Gastrocnemius medialis (tissue), 4 donors: Measurements from ENCODE around the gene SLC24A4.

Experiments
- CTCF ChIP-seq, 5 experiments: fragments of 450-650 bp in 3 of 5; fragments of 200-600 bp in 2 of 5; sonication (generic) in 2 of 5; IDR thresholded peaks in 4 of 5; conservative IDR thresholded peaks in 1 of 5; 1 replicate in 4 of 5; 2 replicates in 1 of 5; pipeline ENCODE4 v1.5.1; 2016 to 2019; ENCODE audit warnings: antibody characterized with exemption in 5 of 5, mild to moderate bottlenecking in 3 of 5, moderate library complexity in 3 of 5
- POLR2A ChIP-seq, 2 donors: fragments of 450-650 bp; IDR thresholded peaks; one replicate each; pipeline ENCODE4 v1.6.1; 2017; ENCODE audit warnings: antibody characterized with exemption in 2 of 2, mild to moderate bottlenecking in 2 of 2, moderate library complexity in 2 of 2

- TF ChIP-seq CTCF (IDR thresholded peaks at IDR 0.05 in 4 of 5, conservative IDR thresholded peaks at IDR 0.05 in 1 of 5) (no peak), POLR2A (IDR thresholded peaks at IDR 0.05) (no peak)
These were observed 8.8 kb upstream of the SLC24A4 start for GRCh38 chr14:92314182-92314581.
